ENCODE results near the gene NRIP2.
A peak's percentile ranks its signal among the peaks of the same experiment; 100 is the strongest.

DNA sequence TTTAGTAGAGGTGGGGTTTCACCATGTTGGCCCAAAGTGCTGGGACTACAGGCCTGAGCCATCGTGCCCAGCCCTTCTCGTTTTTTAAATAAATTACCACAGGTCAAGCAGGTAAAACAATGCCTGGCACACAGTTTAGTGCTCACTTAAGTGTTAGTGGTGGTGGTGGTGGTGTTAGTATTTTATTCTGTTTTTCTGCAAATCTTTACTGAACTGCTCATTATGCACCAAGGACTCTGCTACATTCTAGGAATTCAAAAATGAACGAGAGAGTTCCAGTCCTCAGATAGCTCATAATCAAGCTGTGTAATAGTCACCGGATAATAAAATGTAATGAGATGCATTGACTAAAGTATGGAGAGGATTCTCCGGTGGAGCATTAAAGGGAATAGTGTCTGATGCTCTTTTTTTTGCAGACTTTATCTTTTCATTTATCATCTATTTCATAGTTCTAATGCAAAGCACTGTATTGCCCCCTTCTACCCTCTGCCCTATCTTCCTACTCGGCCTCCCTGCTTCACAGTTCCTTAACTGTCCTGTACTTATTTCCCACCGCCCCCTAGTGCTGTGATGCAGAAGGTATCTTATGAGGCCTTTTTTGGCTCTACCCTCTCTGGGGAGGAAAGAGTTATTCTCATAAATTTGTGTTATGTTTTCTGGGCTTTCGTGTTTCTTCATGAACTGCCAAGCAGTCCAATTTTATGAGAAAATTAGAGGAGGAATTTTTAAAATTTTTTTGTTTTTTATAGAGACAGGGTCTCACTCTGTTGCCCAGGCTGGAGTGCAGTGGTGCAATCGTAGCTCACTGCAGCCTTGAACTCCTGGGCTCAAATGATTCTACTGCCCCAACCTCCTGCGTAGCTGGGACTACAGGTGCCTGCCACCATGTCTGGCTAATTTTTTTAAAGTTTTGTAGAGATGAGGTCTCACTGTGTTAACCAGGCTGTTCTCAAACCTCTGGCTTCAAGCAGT, 21.3 kb downstream of the NRIP2 start:
- TF ChIP-seq, protein P1, sequence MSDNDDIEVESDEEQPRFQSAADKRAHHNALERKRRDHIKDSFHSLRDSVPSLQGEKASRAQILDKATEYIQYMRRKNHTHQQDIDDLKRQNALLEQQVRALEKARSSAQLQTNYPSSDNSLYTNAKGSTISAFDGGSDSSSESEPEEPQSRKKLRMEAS (IDR thresholded peaks at IDR 0.05; ENCODE audit: low read depth, low read length), result no peak
- TF ChIP-seq, protein P2, sequence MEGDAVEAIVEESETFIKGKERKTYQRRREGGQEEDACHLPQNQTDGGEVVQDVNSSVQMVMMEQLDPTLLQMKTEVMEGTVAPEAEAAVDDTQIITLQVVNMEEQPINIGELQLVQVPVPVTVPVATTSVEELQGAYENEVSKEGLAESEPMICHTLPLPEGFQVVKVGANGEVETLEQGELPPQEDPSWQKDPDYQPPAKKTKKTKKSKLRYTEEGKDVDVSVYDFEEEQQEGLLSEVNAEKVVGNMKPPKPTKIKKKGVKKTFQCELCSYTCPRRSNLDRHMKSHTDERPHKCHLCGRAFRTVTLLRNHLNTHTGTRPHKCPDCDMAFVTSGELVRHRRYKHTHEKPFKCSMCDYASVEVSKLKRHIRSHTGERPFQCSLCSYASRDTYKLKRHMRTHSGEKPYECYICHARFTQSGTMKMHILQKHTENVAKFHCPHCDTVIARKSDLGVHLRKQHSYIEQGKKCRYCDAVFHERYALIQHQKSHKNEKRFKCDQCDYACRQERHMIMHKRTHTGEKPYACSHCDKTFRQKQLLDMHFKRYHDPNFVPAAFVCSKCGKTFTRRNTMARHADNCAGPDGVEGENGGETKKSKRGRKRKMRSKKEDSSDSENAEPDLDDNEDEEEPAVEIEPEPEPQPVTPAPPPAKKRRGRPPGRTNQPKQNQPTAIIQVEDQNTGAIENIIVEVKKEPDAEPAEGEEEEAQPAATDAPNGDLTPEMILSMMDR (IDR thresholded peaks at IDR 0.05; ENCODE audit: low read depth, low read length), result peak; percentile 70
- TF ChIP-seq POLR2A (IDR thresholded peaks at IDR 0.05; ENCODE audit: extremely low read depth, insufficient read length), result no peak
- TF ChIP-seq MYC (IDR thresholded peaks at IDR 0.05; ENCODE audit: low read depth, low read length), result 0 out of 2 replicates have a peak, but pooled peaks have one; percentile 14

Measured in NB4 (cell line).